ENCODE results near the gene LIX1L.

GRCh38 chr1:145991735-145992412 lies 34.1 kb upstream of the LIX1L start:
- TF ChIP-seq CTCF (IDR thresholded peaks at IDR 0.05) (no peak), EZH2phosphoT487 (IDR thresholded peaks at IDR 0.05) (no peak)
